ENCODE data around the gene SLC41A3.

GRCh38 chr3:126078866-126079265 lies 5.1 kb downstream of the SLC41A3 start:
- TF ChIP-seq ELK1 (IDR thresholded peaks at IDR 0.05; ENCODE audit: borderline replicate concordance, low read depth, low read length) = no peak
- TF ChIP-seq BHLHE40 (IDR thresholded peaks at IDR 0.05; ENCODE audit: low read depth, low read length) = no peak
- no peak for TF ChIP-seq CEBPB (IDR thresholded peaks at IDR 0.05; ENCODE audit: low read depth, low read length)
- TF ChIP-seq CTCF (conservative IDR thresholded peaks at IDR 0.05; ENCODE audit: low read depth, low read length) = no peak
- no peak for TF ChIP-seq RAD21 (IDR thresholded peaks at IDR 0.05; ENCODE audit: low read length)
- no peak for TF ChIP-seq MXI1 (IDR thresholded peaks at IDR 0.05; ENCODE audit: borderline replicate concordance, low read depth, low read length)
- TF ChIP-seq POLR2A (IDR thresholded peaks at IDR 0.05; ENCODE audit: low read depth, low read length) = no peak
- TF ChIP-seq RFX5 (IDR thresholded peaks at IDR 0.05; ENCODE audit: low read depth, low read length) = no peak
- TF ChIP-seq FOS (IDR thresholded peaks at IDR 0.05; ENCODE audit: low read depth, low read length) = no peak
- no peak for TF ChIP-seq SMC3 (IDR thresholded peaks at IDR 0.05; ENCODE audit: low read depth, low read length)
- TF ChIP-seq RCOR1 (IDR thresholded peaks at IDR 0.05; ENCODE audit: insufficient replicate concordance, low read length) = no peak
- TF ChIP-seq MAZ (IDR thresholded peaks at IDR 0.05; ENCODE audit: borderline replicate concordance, low read depth, low read length) = no peak
- TF ChIP-seq CHD1 (IDR thresholded peaks at IDR 0.05; ENCODE audit: low read depth, low read length) = no peak
- TF ChIP-seq MAFK (IDR thresholded peaks at IDR 0.05; ENCODE audit: low read depth, low read length) = no peak

Data from IMR-90 (cell line).